Activated T-helper 1 cell treated with anti-CD3 and anti-CD28 coated beads, Interleukin-2, amount 50 U/mL, for 16 hours (primary cell): ENCODE measurements around the gene MAPK8.
"Not testable (repeated sequence)": the region's sequence is repeated elsewhere in the genome, so short reads cannot be mapped to it uniquely, and the experiment has no call there.

Experiments used
- DNase-seq, 2 donors: peaks; one replicate each; pipeline ENCODE4 v3.0.0-alpha.2; 2020; ENCODE audit warnings: low read depth in 1 of 2, low spot score in 1 of 2

Gene MAPK8

GRCh38 chr10:48333856-48334255, 27.4 kb downstream of the MAPK8 start:
- DNase-seq: no peak

- no peak for DNase-seq
These were observed 29.3 kb downstream of the MAPK8 start for GRCh38 chr10:48335788-48336187.

- DNase-seq: no peak
These were observed 30.6 kb downstream of the MAPK8 start for GRCh38 chr10:48336978-48337599.

GRCh38 chr10:48340734-48341133, 34.3 kb downstream of the MAPK8 start:
- no peak for DNase-seq

GRCh38 chr10:48343106-48343505, 36.6 kb downstream of the MAPK8 start:
- DNase-seq: no peak

GRCh38 chr10:48343921-48344598, 37.6 kb downstream of the MAPK8 start:
- no peak for DNase-seq

GRCh38 chr10:48346248-48346647, 39.8 kb downstream of the MAPK8 start:
- not testable (repeated sequence) for DNase-seq

GRCh38 chr10:48347539-48347938, 41.1 kb downstream of the MAPK8 start:
- DNase-seq: not testable (repeated sequence)

- DNase-seq: not testable (repeated sequence)
These were observed 41.5 kb downstream of the MAPK8 start for GRCh38 chr10:48347943-48348342.

GRCh38 chr10:48353246-48353645, 46.8 kb downstream of the MAPK8 start:
- DNase-seq: no peak

GRCh38 chr10:48357631-48358030, 51.2 kb downstream of the MAPK8 start:
- DNase-seq: no peak

GRCh38 chr10:48358162-48358561, 51.7 kb downstream of the MAPK8 start:
- no peak for DNase-seq

GRCh38 chr10:48358838-48359237, 52.4 kb downstream of the MAPK8 start:
- DNase-seq: no peak

- no peak for DNase-seq
These were observed 54.7 kb downstream of the MAPK8 start for GRCh38 chr10:48361176-48361575.

- no peak for DNase-seq
These were observed 57.3 kb downstream of the MAPK8 start for GRCh38 chr10:48363617-48364355.

- DNase-seq: no peak
These were observed 58.4 kb downstream of the MAPK8 start for GRCh38 chr10:48364659-48365405.

- DNase-seq: no peak
These were observed 59.2 kb downstream of the MAPK8 start for GRCh38 chr10:48365668-48366067.

- DNase-seq: no peak
These were observed 59.8 kb downstream of the MAPK8 start for GRCh38 chr10:48366261-48366660.

GRCh38 chr10:48369501-48369900, 63.0 kb downstream of the MAPK8 start:
- DNase-seq: no peak

GRCh38 chr10:48377751-48378530, 71.5 kb downstream of the MAPK8 start:
- no peak for DNase-seq

GRCh38 chr10:48378675-48379074, 72.2 kb downstream of the MAPK8 start:
- no peak for DNase-seq
